HepG2 (cell line): ENCODE measurements around the gene FGD4. TPM values are rescaled to one million over a fixed set of nuclear protein-coding genes. Genes with fewer than 3 reads are reported as not detected.

Experiments used
- ATRX ChIP-seq: sonication (generic); formaldehyde crosslinking; IDR thresholded peaks from 2 replicates; pipeline ENCODE4 v1.4.0; 2020; ENCODE audit warnings: missing genetic modification reagents, borderline replicate concordance
- ELF4 ChIP-seq: sonication (generic); formaldehyde crosslinking; IDR thresholded peaks from 2 replicates; pipeline ENCODE4 v1.5.0; 2020; ENCODE audit warnings: missing genetic modification reagents, mild to moderate bottlenecking, moderate library complexity, borderline replicate concordance
- HMGA1 ChIP-seq: sonication (generic); formaldehyde crosslinking; conservative IDR thresholded peaks from 2 replicates; pipeline ENCODE4 v1.4.0; 2020; ENCODE audit warnings: missing genetic modification reagents
- NCOA1 ChIP-seq: sonication (generic); formaldehyde crosslinking; IDR thresholded peaks from 2 replicates; pipeline ENCODE4 v1.9.0; 2021; ENCODE audit warnings: missing genetic modification reagents
- POGK ChIP-seq: sonication (generic); formaldehyde crosslinking; conservative IDR thresholded peaks from 2 replicates; pipeline ENCODE4 v1.8.0; 2022; ENCODE audit warnings: mild to moderate bottlenecking, moderate library complexity, missing genetic modification reagents
- SCMH1 ChIP-seq: sonication (generic); formaldehyde crosslinking; IDR thresholded peaks from 2 replicates; pipeline ENCODE4 v1.9.0; 2021; ENCODE audit warnings: missing genetic modification reagents, mild to moderate bottlenecking, borderline replicate concordance
- SIX4 ChIP-seq: sonication (generic); formaldehyde crosslinking; IDR thresholded peaks from 2 replicates; pipeline ENCODE4 v1.4.0; 2020; ENCODE audit warnings: missing genetic modification reagents
- ZEB1 ChIP-seq: IDR thresholded peaks from 2 replicates; pipeline ENCODE4 v1.6.1; 2012; ENCODE audit warnings: mild to moderate bottlenecking, low read depth, inconsistent platforms; ENCODE audit not compliant: insufficient replicate concordance
- ZNF142 ChIP-seq: sonication (generic); formaldehyde crosslinking; IDR thresholded peaks from 2 replicates; pipeline ENCODE4 v1.4.0; 2020; ENCODE audit warnings: missing genetic modification reagents
- ZNF276 ChIP-seq: sonication (generic); formaldehyde crosslinking; IDR thresholded peaks from 2 replicates; pipeline ENCODE4 v1.4.0; 2020; ENCODE audit warnings: mild to moderate bottlenecking, low read depth, missing genetic modification reagents
- ZNF512 ChIP-seq: sonication (generic); formaldehyde crosslinking; IDR thresholded peaks from 2 replicates; pipeline ENCODE4 v1.4.0; 2020; ENCODE audit warnings: mild to moderate bottlenecking, missing genetic modification reagents
- ZNF737 ChIP-seq: sonication (generic); formaldehyde crosslinking; IDR thresholded peaks from 2 replicates; pipeline ENCODE4 v1.5.0; 2020; ENCODE audit warnings: missing genetic modification reagents, mild to moderate bottlenecking, borderline replicate concordance
- ZNF784 ChIP-seq: sonication (generic); formaldehyde crosslinking; IDR thresholded peaks from 2 replicates; pipeline ENCODE4 v1.5.1; 2020; ENCODE audit warnings: missing genetic modification reagents, mild to moderate bottlenecking, borderline replicate concordance
- polyA plus RNA-seq, 8 experiments: library from polyadenylated mRNA; depleted of rRNA in 3 of 8; stranded (reverse) in 7 of 8; unstranded in 1 of 8; fragments of >200 nt; fragmentation: Illumina TruSeq in 4 of 8; extraction: Trizol in 4 of 8; gene quantifications; 2 replicates each; pipeline versions ENCODE4 v1.2.1 to v1.2.3, GENCODE V29; 2011 to 2016; ENCODE audit warnings: low read depth in 4 of 8, missing spikeins in 1 of 8, mixed read lengths in 1 of 8; ENCODE audit not compliant: insufficient read depth in 1 of 8
- total RNA-seq, 5 experiments: library from RNA; depleted of rRNA; stranded (reverse); fragments of >200 nt; fragmentation: Illumina TruSeq; extraction: Trizol; gene quantifications; 2 replicates each; pipeline ENCODE4 v1.2.3, GENCODE V29; 2016; ENCODE audit warnings: low read depth in 1 of 5

Gene FGD4
- total and polyA plus RNA-seq, 2 of the 13 experiments (the other 11 are each of a cell fraction or from before 2014, with no cell fraction given) = 4.6 to 6.6 TPM

- TF ChIP-seq POGK (CRISPR knock-in tag) (peak; percentile 67), HMGA1 (no peak), NCOA1 (CRISPR knock-in tag) (peak; percentile 34; the same call in 1 of the 2 replicates), ZEB1 (peak; percentile 39), ZNF737 (CRISPR knock-in tag) (no peak), ZNF142 (no peak), ELF4 (CRISPR knock-in tag) (peak; percentile 87; the same call in 1 of the 2 replicates), ZNF276 (peak; percentile 70; the same call in 1 of the 2 replicates), SCMH1 (CRISPR knock-in tag) (no peak), ATRX (no peak), ZNF512 (CRISPR knock-in tag) (no peak), SIX4 (CRISPR knock-in tag) (no peak), ZNF784 (no peak; the same call in 1 of the 2 replicates)
These were observed 279.9 kb downstream of the FGD4 start, which contains the start of gene DNM1L (continued) for GRCh38 chr12:32679091-32679919.
